ACHN (cell line): ENCODE measurements around the gene LPCAT1.

ENCODE experiments used
- DNase-seq: peaks from one replicate; pipeline ENCODE4 v3.0.0-alpha.2; 2015
- in situ Hi-C: cut with HindIII; loops from 2 replicates; pipeline ENCODE4 v1.10.0; 2017; ENCODE audit warnings: low sequenced_read_pairs, low pct_ligation_motif_present, low pct_unique_long_range_greater_than_20kb

LPCAT1 gene

GRCh38 chr5:1444361-1445189, 79.2 kb downstream of the LPCAT1 start:
- in situ Hi-C loops, result no loop called here
- no peak for DNase-seq

DNA sequence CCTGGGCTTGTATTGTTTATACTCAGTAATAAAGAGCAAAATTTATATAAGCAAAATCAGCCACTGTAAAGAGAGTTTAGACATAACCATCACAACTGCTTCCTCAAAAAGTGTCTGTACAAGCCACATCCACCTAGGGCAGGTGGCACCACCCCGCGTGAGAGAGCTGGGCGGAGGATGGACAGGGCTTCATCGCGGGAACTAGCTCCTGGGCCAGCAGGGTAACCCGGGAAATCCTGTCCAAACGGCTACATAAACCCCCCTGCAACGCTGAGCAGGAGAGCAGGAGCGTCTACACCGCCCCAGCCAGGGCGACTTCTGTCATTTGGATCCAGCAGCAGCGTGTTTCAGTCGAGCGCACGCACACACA, 79.8 kb downstream of the LPCAT1 start:
- in situ Hi-C loops, result no loop called here
- DNase-seq, result no peak

DNA sequence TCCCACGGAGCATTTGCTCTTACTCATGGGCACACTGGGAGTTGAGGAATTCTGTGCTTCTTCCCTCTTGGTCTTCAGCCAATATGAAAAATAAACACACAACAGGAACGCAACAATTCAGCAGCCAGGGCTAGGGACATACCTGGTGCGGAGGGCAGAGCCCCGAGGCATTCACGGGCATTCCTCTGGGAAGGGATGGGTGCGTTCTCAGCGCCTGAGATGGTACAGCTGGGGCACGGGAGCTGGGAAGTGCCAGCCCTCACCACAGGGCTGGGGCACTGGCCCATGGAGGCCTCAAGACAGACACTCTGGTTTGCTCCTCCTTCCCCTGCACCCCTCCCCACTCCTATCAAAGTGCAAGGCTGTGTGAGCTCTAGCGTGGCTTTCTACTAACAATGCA, 80.6 kb downstream of the LPCAT1 start:
- in situ Hi-C loops, result no loop called here
- DNase-seq, result no peak

- no peak for DNase-seq
- in situ Hi-C loops, result no loop called here
These were observed 81.3 kb downstream of the LPCAT1 start for GRCh38 chr5:1442222-1443145.

DNA sequence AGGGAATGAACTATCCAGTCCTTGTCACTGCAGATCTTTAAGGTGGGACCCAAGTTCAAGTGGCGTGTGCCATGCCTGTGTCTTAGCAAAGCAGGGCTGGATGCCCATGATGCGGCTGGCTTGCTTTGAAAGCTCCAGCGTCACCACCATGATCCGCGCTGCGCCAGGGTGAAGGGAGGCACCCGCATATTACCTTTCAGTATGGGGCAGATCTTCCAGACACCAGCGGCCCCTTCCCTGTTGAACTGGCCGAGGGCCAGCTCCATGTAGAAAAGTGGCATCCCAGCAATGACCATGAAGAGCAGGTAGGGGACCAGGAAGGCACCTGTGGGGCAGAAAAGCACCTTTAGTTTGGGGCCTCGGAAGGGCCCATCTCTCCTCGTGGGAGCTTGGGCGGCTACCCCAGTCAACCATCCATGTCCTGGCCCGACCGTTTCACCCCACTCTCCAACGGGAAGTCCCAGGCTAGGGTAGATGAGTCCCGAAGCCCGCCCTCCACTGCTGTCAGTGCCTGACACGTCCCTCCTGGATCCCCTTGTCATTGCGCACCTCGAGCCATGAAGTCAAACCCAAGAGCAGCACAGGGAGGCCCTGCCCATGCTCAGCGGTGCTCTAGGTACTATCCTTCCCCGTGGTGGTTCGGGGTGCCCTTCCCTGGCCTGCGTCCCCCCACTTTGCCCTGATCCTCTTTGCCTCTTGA, 82.4 kb downstream of the LPCAT1 start:
- in situ Hi-C loops, result no loop called here
- no peak for DNase-seq

DNA sequence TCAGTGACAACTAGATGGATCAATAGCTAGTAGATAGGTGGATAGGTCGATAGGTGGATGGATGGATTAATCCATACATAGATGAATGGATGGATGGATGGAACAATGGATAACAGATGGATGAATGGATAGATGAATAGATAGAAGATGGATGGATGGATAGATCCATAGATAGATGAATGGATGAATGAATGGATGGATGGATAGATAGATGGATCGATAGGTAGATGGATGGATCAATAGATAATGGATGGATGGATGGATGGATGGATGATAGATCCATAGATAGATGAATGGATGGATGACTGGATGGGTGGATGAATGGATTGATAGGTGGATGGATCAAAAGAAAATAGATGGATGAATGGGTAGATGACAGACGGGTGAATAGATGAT, 83.7 kb downstream of the LPCAT1 start:
- no peak for DNase-seq
- in situ Hi-C loops, result no loop called here

DNA sequence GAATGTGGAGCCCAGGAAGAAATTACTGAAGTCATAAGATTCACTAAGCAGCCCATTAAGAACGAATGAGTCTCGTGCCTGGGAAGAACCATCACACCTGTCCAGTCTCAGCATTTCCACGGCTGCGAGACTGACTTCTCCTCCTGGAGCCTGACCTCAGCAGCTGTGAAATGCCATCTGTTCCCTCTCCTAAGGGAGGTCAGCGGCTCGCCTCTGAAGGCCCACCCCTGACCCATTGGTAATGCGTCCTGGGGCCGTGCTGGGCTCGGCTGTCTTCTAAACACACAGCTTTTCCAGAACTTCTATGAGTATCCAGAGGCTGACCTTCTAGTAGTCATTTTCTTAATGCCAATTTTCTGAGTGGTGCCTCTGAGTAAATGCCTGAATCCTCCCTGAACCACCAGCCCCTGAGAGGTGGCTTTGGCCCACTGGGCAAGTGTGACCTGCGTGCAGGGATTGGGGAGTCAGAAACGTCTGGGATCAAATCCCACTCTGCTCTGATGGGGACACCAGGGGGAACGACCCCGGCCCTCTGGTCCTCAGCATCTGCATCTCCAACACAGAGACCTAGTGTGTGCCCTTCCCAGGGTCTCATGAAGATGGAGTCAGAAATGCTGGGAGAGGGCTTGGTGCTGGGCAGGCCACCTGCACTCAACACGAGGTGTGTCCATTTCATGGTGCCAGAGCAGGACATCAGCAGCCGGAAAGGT, 84.2 kb downstream of the LPCAT1 start:
- in situ Hi-C loops, result no loop called here
- no peak for DNase-seq

- no peak for DNase-seq
- in situ Hi-C loops, result no loop called here
These were observed 84.9 kb downstream of the LPCAT1 start for GRCh38 chr5:1438871-1439270.

GRCh38 chr5:1437876-1438559, 85.7 kb downstream of the LPCAT1 start:
- in situ Hi-C loops, result no loop called here
- no peak for DNase-seq

DNA sequence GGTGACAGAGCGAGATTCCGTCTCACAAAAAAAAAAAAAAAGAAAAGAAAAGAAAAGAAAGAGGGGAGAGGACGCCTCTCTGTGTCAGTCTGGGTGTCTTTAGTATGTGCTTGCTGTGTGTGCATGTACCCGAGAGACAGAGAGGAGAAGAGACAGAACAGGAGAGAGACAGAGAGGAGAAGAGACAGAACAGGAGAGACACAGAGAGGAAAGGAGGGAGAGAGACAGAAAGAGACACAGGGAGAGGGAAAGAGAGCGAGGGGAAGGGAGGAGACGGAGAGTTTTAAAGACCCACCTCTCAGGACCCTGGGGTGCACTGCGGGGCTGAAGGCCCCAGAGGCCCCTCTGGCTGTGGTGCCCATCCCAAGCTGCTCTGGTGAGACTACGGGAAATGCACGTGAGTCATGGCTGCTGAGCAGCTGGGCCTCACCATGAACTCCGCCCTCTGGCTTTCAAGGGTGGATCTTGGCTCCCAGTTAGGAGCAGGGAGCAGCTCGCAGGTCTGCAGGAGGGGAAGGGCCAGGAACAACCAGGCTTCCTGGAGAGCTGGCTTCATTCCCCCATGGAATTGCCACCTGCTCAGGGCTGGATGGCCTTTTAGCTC, 86.4 kb downstream of the LPCAT1 start:
- DNase-seq, result peak; percentile 48
- in situ Hi-C loops, result no loop called here

GRCh38 chr5:1436681-1437080, 87.1 kb downstream of the LPCAT1 start:
- in situ Hi-C loops, result no loop called here
- no peak for DNase-seq

GRCh38 chr5:1436036-1436435, 87.7 kb downstream of the LPCAT1 start:
- no peak for DNase-seq
- in situ Hi-C loops, result no loop called here

GRCh38 chr5:1435369-1435768, 88.4 kb downstream of the LPCAT1 start:
- in situ Hi-C loops, result no loop called here
- DNase-seq, result no peak

- no peak for DNase-seq
- in situ Hi-C loops, result no loop called here
These were observed 91.5 kb downstream of the LPCAT1 start for GRCh38 chr5:1432296-1432695.

- in situ Hi-C loops, result no loop called here
- DNase-seq, result no peak
These were observed 91.9 kb downstream of the LPCAT1 start for GRCh38 chr5:1431896-1432295.

- no peak for DNase-seq
- in situ Hi-C loops, result no loop called here
These were observed 92.5 kb downstream of the LPCAT1 start for GRCh38 chr5:1431021-1431811.
